Measurements from ENCODE around the gene RRBP1. TPM values are rescaled to one million over a fixed set of nuclear protein-coding genes. Genes with fewer than 3 reads are reported as not detected.

The RRBP1 gene, protein sequence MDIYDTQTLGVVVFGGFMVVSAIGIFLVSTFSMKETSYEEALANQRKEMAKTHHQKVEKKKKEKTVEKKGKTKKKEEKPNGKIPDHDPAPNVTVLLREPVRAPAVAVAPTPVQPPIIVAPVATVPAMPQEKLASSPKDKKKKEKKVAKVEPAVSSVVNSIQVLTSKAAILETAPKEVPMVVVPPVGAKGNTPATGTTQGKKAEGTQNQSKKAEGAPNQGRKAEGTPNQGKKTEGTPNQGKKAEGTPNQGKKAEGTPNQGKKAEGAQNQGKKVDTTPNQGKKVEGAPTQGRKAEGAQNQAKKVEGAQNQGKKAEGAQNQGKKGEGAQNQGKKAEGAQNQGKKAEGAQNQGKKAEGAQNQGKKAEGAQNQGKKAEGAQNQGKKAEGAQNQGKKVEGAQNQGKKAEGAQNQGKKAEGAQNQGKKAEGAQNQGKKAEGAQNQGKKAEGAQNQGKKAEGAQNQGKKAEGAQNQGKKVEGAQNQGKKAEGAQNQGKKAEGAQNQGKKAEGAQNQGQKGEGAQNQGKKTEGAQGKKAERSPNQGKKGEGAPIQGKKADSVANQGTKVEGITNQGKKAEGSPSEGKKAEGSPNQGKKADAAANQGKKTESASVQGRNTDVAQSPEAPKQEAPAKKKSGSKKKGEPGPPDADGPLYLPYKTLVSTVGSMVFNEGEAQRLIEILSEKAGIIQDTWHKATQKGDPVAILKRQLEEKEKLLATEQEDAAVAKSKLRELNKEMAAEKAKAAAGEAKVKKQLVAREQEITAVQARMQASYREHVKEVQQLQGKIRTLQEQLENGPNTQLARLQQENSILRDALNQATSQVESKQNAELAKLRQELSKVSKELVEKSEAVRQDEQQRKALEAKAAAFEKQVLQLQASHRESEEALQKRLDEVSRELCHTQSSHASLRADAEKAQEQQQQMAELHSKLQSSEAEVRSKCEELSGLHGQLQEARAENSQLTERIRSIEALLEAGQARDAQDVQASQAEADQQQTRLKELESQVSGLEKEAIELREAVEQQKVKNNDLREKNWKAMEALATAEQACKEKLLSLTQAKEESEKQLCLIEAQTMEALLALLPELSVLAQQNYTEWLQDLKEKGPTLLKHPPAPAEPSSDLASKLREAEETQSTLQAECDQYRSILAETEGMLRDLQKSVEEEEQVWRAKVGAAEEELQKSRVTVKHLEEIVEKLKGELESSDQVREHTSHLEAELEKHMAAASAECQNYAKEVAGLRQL (N-terminal part only)
- 103 and 110 TPM in 2 replicates for total RNA-seq

DNA sequence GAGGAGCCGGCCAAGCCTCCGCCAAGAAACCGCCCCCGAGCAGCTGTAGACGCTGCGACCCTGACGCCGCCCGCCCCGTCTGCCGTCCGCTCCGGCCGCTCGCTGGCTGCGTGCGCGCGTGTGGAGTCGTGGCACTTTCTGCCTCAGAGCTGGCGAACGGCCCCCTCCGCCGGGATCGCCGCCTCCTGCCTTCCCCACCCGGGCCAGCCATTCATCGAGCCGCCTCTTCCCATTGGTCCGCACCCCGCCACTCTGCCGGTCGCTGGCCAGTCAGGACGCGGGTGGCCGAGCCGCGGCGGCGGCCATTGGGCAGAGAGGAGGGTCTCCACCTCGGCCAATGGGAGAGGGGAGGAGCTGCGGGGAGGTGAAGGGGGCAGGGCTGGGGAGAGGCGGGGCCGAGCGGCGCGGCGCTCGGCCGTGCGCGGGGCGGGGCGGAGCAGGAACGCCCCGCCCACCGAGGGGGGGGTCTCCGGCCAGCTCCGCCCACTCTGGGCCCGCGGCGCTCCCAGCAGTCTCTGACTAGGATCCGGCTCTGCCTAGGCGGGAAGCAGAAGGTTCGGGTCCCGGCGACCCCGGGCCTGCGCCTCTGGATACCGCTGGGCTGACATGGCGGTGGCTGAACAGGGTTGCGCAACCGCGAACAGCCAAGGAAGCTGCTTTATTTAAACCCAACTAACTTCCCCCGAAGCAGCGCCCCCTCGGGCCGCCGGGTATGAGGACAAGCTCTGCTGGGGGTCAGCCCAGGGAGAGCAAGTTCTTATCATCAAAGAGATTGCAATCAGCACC is at the start of gene RRBP1:
Gene RRBP1 (minus strand): TSS at position 140 of the 786 bp plus-strand sequence. CDS start 21,735 bp downstream, outside the sequence.

DNA sequence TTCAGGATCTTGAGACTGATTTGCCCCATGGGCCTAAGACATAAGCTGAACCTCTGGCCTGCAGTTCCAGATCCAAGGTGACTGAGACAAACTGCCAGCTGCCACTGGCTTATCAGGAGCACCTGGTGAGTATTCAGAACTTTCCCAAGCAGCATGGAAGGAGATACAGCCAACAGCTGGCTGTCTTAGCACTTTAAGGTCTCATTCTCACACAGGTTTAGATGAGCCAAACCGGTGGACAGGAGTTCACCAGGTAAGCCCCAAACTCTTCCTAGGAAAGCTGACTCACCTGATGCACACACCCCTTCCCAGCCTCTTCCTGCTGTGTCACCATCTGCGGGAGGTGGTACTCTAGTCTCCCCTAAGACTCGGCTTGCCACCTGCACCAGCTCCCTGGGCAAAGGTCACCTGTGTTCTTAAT is 17.9 kb upstream of the RRBP1 start, which contains the start of gene BANF2:
Gene BANF2 (plus strand): TSS at position 36 of the 421 bp plus-strand sequence. CDS start 25,060 bp downstream, outside the sequence.

DNA sequence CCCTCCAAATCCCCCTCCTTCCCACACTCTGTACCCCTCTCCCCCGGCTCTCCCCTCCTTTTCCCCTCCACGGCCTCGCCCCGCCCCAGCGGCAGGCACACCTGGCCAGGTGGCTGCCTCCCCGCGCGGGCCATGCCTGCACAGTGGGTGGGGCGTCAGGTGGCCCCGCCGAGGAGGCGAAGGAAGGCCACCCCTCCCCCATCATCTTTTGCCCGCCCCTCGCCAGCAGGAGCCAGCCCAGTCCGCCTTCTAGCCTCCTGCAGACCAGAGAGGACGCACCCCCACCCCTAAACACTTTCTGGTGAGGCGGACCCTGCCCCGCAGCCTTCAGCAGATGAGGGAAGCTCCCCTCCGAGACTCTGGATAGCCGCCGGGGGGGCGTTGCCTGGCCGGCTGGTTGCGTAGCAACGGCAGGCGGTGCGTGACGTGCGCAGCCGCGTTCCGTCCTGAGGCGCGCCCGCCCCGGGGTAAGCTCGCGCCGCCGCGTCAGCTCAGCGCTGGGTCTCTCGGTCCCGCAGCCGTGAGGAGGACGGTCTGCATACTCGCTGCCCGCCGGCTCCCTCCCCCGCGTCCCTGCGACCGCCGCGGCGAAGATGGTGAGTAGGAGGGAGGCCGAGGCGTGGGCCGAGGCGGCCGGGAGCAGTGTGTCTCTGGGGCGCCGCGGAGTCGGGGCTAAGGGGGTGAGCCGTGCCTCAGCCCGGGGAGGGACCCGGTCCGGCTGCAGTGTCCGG is 112.3 kb downstream of the RRBP1 start, which contains the start of gene DSTN:
Gene DSTN (plus strand): TSS at position 460 of the 731 bp plus-strand sequence. CDS start 134 bp downstream, at position 594.

Other genes starting within 250 kb of the RRBP1 start
- 2.6 and 7.5 TPM in 2 replicates for gene BFSP1, start 150.9 kb downstream of the RRBP1 start, total RNA-seq
- gene DSTN, start 112.2 kb downstream of the RRBP1 start, total RNA-seq = 259 and 262 TPM in 2 replicates
- gene BANF2, start 17.7 kb upstream of the RRBP1 start, total RNA-seq = not detected in 2 replicates